ENCODE results near the gene HAVCR1.
"Not testable (repeated sequence)": the region's sequence is repeated elsewhere in the genome, so short reads cannot be mapped to it uniquely, and the experiment has no call there.

The HAVCR1 gene

GRCh38 chr5:157020002-157020401 is 38.9 kb downstream of the HAVCR1 start:
- CTCF ChIA-PET, result no interaction called here
- no peak overlapping the region for H3K4me3 ChIP-seq (ENCODE audit: low read depth, low read length)

GRCh38 chr5:157014143-157014542 is 44.8 kb downstream of the HAVCR1 start:
- POLR2A ChIA-PET; H3K27ac ChIP-seq (ENCODE audit: extremely low read depth, low read depth, low read length); H3K4me1 ChIP-seq (ENCODE audit: control insufficient read depth, insufficient read depth, low read length); H3K9me3 ChIP-seq (ENCODE audit: control insufficient read depth, insufficient read depth, low read depth, low read length); H3K36me3 ChIP-seq (ENCODE audit: control insufficient read depth in 2 of 2, insufficient read depth in 1 of 2, low read length in 2 of 2); CTCF ChIA-PET; H3K4me3 ChIP-seq (ENCODE audit: low read depth, low read length): not testable (repeated sequence)

More at GRCh38 chr5:157020002-157020401, 38.9 kb downstream of the HAVCR1 start:
- POLR2A ChIA-PET, result no interaction called here
- Histone ChIP-seq H3K9me3 (ENCODE audit: control insufficient read depth, insufficient read depth, low read depth, low read length) (no peaks in the 10 kb centered on the region), H3K36me3 (ENCODE audit: control insufficient read depth in 2 of 2, insufficient read depth in 1 of 2, low read length in 2 of 2) (no peaks in the 10 kb centered on the region), H3K27ac (ENCODE audit: extremely low read depth, low read depth, low read length) (no peak overlapping the region), H3K4me1 (ENCODE audit: control insufficient read depth, insufficient read depth, low read length) (no peaks in the 10 kb centered on the region)
- TF ChIP-seq SP2 (tag by site-specific recombination; IDR thresholded peaks at IDR 0.05) (no peak), ZNF292 (tag by site-specific recombination; IDR thresholded peaks at IDR 0.05; ENCODE audit: borderline replicate concordance, low read depth) (no peak), ZNF10 (tag by site-specific recombination; IDR thresholded peaks at IDR 0.05) (no peak)

DNA sequence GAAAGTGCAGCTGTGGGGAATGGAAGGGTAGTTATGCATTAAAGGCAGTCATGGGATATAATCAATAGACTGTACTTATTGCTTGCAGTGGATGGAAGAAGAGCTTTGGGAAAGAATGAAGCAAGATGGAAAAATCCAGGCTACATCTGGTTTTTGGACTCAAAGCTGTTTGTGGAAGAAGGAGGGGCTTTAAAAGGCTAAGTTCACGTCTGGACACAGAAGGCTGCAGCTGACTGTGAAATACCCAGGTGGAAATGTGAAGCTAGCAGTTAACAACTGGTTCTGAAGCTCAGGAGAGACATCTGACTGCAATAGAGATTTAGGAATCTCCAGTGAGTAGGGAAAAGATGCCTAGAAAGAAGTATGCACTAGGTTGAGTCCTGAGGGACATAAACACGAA is 52.7 kb downstream of the HAVCR1 start:
- ChIA-PET POLR2A (no interaction called here), CTCF (interaction anchor here (0.5 to 0.6 kb wide), 2 partner anchors 72 to 146 kb away, joined by 3 read pairs; no protein-coding TSS in a partner anchor)
- Histone ChIP-seq H3K36me3 (ENCODE audit: control insufficient read depth in 2 of 2, insufficient read depth in 1 of 2, low read length in 2 of 2) (no peaks in the 10 kb centered on the region), H3K4me3 (ENCODE audit: low read depth, low read length) (no peak overlapping the region), H3K4me1 (ENCODE audit: control insufficient read depth, insufficient read depth, low read length) (no peaks in the 10 kb centered on the region), H3K27ac (ENCODE audit: extremely low read depth, low read depth, low read length) (no peak overlapping the region), H3K9me3 (ENCODE audit: control insufficient read depth, insufficient read depth, low read depth, low read length) (no peaks in the 10 kb centered on the region)
- TF ChIP-seq ZNF707 (tag by site-specific recombination; IDR thresholded peaks at IDR 0.05), result no peak
- no peak for TF ChIP-seq MZF1 (tag by site-specific recombination; IDR thresholded peaks at IDR 0.05; ENCODE audit: borderline replicate concordance)
- TF ChIP-seq ZNF704 (tag by site-specific recombination; IDR thresholded peaks at IDR 0.05), result no peak
- no peak for TF ChIP-seq ELK4 (IDR thresholded peaks at IDR 0.05; ENCODE audit: borderline replicate concordance, low read depth, low read length)
- no peak for TF ChIP-seq ZNF48 (tag by site-specific recombination; IDR thresholded peaks at IDR 0.05)
- TF ChIP-seq, protein P1, sequence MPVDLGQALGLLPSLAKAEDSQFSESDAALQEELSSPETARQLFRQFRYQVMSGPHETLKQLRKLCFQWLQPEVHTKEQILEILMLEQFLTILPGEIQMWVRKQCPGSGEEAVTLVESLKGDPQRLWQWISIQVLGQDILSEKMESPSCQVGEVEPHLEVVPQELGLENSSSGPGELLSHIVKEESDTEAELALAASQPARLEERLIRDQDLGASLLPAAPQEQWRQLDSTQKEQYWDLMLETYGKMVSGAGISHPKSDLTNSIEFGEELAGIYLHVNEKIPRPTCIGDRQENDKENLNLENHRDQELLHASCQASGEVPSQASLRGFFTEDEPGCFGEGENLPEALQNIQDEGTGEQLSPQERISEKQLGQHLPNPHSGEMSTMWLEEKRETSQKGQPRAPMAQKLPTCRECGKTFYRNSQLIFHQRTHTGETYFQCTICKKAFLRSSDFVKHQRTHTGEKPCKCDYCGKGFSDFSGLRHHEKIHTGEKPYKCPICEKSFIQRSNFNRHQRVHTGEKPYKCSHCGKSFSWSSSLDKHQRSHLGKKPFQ (tag by site-specific recombination; IDR thresholded peaks at IDR 0.05), result no peak
- no peak for TF ChIP-seq IKZF3 (tag by site-specific recombination; IDR thresholded peaks at IDR 0.05)
- TF ChIP-seq, protein P2, sequence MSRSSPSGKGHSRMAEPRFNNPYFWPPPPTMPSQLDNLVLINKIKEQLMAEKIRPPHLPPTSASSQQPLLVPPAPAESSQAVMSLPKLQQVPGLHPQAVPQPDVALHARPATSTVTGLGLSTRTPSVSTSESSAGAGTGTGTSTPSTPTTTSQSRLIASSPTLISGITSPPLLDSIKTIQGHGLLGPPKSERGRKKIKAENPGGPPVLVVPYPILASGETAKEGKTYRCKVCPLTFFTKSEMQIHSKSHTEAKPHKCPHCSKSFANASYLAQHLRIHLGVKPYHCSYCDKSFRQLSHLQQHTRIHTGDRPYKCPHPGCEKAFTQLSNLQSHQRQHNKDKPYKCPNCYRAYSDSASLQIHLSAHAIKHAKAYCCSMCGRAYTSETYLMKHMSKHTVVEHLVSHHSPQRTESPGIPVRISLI (tag by site-specific recombination; IDR thresholded peaks at IDR 0.05), result no peak
- no peak for TF ChIP-seq ZBTB20 (tag by site-specific recombination; IDR thresholded peaks at IDR 0.05)
- TF ChIP-seq ZNF19 (tag by site-specific recombination; IDR thresholded peaks at IDR 0.05; ENCODE audit: low read depth), result no peak
- no peak for TF ChIP-seq ZNF302 (tag by site-specific recombination; IDR thresholded peaks at IDR 0.05; ENCODE audit: low read depth)
- no peak for TF ChIP-seq ZNF175 (tag by site-specific recombination; IDR thresholded peaks at IDR 0.05)
- TF ChIP-seq ZNF341 (tag by site-specific recombination; IDR thresholded peaks at IDR 0.05; ENCODE audit: low read depth), result no peak
- TF ChIP-seq ZNF169 (tag by site-specific recombination; IDR thresholded peaks at IDR 0.05), result no peak
- no peak for TF ChIP-seq GLI2 (tag by site-specific recombination; IDR thresholded peaks at IDR 0.05; ENCODE audit: borderline replicate concordance, low read depth)
- TF ChIP-seq, protein P3, sequence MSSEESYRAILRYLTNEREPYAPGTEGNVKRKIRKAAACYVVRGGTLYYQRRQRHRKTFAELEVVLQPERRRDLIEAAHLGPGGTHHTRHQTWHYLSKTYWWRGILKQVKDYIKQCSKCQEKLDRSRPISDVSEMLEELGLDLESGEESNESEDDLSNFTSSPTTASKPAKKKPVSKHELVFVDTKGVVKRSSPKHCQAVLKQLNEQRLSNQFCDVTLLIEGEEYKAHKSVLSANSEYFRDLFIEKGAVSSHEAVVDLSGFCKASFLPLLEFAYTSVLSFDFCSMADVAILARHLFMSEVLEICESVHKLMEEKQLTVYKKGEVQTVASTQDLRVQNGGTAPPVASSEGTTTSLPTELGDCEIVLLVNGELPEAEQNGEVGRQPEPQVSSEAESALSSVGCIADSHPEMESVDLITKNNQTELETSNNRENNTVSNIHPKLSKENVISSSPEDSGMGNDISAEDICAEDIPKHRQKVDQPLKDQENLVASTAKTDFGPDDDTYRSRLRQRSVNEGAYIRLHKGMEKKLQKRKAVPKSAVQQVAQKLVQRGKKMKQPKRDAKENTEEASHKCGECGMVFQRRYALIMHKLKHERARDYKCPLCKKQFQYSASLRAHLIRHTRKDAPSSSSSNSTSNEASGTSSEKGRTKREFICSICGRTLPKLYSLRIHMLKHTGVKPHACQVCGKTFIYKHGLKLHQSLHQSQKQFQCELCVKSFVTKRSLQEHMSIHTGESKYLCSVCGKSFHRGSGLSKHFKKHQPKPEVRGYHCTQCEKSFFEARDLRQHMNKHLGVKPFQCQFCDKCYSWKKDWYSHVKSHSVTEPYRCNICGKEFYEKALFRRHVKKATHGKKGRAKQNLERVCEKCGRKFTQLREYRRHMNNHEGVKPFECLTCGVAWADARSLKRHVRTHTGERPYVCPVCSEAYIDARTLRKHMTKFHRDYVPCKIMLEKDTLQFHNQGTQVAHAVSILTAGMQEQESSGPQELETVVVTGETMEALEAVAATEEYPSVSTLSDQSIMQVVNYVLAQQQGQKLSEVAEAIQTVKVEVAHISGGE (tag by site-specific recombination; conservative IDR thresholded peaks at IDR 0.05; ENCODE audit: low read depth), result no peak
- TF ChIP-seq, protein P4, sequence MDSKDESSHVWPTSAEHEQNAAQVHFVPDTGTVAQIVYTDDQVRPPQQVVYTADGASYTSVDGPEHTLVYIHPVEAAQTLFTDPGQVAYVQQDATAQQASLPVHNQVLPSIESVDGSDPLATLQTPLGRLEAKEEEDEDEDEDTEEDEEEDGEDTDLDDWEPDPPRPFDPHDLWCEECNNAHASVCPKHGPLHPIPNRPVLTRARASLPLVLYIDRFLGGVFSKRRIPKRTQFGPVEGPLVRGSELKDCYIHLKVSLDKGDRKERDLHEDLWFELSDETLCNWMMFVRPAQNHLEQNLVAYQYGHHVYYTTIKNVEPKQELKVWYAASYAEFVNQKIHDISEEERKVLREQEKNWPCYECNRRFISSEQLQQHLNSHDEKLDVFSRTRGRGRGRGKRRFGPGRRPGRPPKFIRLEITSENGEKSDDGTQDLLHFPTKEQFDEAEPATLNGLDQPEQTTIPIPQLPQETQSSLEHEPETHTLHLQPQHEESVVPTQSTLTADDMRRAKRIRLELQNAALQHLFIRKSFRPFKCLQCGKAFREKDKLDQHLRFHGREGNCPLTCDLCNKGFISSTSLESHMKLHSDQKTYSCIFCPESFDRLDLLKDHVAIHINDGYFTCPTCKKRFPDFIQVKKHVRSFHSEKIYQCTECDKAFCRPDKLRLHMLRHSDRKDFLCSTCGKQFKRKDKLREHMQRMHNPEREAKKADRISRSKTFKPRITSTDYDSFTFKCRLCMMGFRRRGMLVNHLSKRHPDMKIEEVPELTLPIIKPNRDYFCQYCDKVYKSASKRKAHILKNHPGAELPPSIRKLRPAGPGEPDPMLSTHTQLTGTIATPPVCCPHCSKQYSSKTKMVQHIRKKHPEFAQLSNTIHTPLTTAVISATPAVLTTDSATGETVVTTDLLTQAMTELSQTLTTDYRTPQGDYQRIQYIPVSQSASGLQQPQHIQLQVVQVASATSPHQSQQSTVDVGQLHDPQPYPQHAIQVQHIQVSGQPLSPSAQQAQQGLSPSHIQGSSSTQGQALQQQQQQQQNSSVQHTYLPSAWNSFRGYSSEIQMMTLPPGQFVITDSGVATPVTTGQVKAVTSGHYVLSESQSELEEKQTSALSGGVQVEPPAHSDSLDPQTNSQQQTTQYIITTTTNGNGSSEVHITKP (tag by site-specific recombination; IDR thresholded peaks at IDR 0.05), result no peak
